ENCODE data around the gene ROS1.
A peak's percentile ranks its signal among the peaks of the same experiment; 100 is the strongest.

ROS1 gene

GRCh38 chr6:117359581-117359980, 66.2 kb downstream of the ROS1 start (continued):
- no peak for TF ChIP-seq PATZ1 (CRISPR knock-in tag; IDR thresholded peaks at IDR 0.05; ENCODE audit: borderline replicate concordance)

GRCh38 chr6:117354671-117355070, 71.1 kb downstream of the ROS1 start:
- no peak for ATAC-seq
- TF ChIP-seq ISL1 (CRISPR knock-in tag; IDR thresholded peaks at IDR 0.05) (no peak), SNAI2 (CRISPR knock-in tag; IDR thresholded peaks at IDR 0.05) (no peak), BACH2 (CRISPR knock-in tag; IDR thresholded peaks at IDR 0.05; ENCODE audit: borderline replicate concordance) (no peak), ZFP30 (CRISPR knock-in tag; IDR thresholded peaks at IDR 0.05) (no peak), RARB (CRISPR knock-in tag; IDR thresholded peaks at IDR 0.05) (no peak), ZNF8 (CRISPR knock-in tag; IDR thresholded peaks at IDR 0.05) (no peak), CSDC2 (CRISPR knock-in tag; IDR thresholded peaks at IDR 0.05) (no peak), PATZ1 (CRISPR knock-in tag; IDR thresholded peaks at IDR 0.05; ENCODE audit: borderline replicate concordance) (no peak), TOX (CRISPR knock-in tag; IDR thresholded peaks at IDR 0.05; ENCODE audit: borderline replicate concordance) (no peak), OSR1 (CRISPR knock-in tag; IDR thresholded peaks at IDR 0.05) (no peak), GLIS3 (CRISPR knock-in tag; IDR thresholded peaks at IDR 0.05) (no peak), ZFP3 (CRISPR knock-in tag; IDR thresholded peaks at IDR 0.05) (no peak), ZNF70 (CRISPR knock-in tag; IDR thresholded peaks at IDR 0.05) (no peak), ESRRG (CRISPR knock-in tag; IDR thresholded peaks at IDR 0.05) (no peak)
- TF ChIP-seq, protein P1, sequence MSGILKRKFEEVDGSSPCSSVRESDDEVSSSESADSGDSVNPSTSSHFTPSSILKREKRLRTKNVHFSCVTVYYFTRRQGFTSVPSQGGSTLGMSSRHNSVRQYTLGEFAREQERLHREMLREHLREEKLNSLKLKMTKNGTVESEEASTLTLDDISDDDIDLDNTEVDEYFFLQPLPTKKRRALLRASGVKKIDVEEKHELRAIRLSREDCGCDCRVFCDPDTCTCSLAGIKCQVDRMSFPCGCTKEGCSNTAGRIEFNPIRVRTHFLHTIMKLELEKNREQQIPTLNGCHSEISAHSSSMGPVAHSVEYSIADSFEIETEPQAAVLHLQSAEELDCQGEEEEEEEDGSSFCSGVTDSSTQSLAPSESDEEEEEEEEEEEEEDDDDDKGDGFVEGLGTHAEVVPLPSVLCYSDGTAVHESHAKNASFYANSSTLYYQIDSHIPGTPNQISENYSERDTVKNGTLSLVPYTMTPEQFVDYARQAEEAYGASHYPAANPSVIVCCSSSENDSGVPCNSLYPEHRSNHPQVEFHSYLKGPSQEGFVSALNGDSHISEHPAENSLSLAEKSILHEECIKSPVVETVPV (CRISPR knock-in tag; IDR thresholded peaks at IDR 0.05): no peak
- TF ChIP-seq, protein P2, sequence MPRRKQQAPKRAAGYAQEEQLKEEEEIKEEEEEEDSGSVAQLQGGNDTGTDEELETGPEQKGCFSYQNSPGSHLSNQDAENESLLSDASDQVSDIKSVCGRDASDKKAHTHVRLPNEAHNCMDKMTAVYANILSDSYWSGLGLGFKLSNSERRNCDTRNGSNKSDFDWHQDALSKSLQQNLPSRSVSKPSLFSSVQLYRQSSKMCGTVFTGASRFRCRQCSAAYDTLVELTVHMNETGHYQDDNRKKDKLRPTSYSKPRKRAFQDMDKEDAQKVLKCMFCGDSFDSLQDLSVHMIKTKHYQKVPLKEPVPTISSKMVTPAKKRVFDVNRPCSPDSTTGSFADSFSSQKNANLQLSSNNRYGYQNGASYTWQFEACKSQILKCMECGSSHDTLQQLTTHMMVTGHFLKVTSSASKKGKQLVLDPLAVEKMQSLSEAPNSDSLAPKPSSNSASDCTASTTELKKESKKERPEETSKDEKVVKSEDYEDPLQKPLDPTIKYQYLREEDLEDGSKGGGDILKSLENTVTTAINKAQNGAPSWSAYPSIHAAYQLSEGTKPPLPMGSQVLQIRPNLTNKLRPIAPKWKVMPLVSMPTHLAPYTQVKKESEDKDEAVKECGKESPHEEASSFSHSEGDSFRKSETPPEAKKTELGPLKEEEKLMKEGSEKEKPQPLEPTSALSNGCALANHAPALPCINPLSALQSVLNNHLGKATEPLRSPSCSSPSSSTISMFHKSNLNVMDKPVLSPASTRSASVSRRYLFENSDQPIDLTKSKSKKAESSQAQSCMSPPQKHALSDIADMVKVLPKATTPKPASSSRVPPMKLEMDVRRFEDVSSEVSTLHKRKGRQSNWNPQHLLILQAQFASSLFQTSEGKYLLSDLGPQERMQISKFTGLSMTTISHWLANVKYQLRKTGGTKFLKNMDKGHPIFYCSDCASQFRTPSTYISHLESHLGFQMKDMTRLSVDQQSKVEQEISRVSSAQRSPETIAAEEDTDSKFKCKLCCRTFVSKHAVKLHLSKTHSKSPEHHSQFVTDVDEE (CRISPR knock-in tag; IDR thresholded peaks at IDR 0.05): no peak

DNA sequence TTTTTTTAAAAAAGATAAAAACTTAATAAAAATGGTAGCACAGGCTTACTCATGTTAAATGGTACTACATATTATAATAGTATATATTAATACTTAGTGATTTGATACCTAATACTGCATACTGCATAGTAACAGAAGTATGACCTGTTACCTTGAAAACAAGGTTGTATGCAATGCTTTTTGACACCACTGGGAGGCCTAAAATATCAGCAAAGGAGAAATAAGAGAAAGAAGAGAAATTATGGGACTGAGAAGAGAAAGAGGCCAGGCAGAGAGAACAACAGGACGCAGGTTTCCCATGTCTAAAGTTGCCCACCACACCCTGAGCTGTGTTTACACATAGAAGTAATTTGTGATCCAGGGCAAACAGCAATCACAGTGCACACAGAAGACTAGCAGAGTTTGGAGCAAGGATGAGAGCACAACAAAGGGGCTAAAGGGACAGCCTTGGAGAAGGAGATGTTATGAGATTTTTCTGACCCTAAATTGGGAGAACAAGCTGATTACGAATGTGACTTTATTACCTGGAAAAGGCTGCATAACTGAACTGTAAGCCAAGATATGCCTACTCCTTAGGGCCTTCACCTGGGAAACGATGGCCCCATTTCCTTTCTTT, 73.2 kb downstream of the ROS1 start:
- ATAC-seq: peak; percentile 79
- TF ChIP-seq, protein P3, sequence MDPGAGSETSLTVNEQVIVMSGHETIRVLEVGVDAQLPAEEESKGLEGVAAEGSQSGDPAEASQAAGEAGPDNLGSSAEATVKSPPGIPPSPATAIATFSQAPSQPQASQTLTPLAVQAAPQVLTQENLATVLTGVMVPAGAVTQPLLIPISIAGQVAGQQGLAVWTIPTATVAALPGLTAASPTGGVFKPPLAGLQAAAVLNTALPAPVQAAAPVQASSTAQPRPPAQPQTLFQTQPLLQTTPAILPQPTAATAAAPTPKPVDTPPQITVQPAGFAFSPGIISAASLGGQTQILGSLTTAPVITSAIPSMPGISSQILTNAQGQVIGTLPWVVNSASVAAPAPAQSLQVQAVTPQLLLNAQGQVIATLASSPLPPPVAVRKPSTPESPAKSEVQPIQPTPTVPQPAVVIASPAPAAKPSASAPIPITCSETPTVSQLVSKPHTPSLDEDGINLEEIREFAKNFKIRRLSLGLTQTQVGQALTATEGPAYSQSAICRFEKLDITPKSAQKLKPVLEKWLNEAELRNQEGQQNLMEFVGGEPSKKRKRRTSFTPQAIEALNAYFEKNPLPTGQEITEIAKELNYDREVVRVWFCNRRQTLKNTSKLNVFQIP (CRISPR knock-in tag; IDR thresholded peaks at IDR 0.05; ENCODE audit: borderline replicate concordance, low read depth): no peak
- TF ChIP-seq ZC3H10 (CRISPR knock-in tag; IDR thresholded peaks at IDR 0.05) (no peak), ZNF8 (CRISPR knock-in tag; IDR thresholded peaks at IDR 0.05) (no peak), ARNTL (CRISPR knock-in tag; IDR thresholded peaks at IDR 0.05; ENCODE audit: borderline replicate concordance, low read depth) (no peak), CSDC2 (CRISPR knock-in tag; IDR thresholded peaks at IDR 0.05) (no peak)

GRCh38 chr6:117351521-117351920, 74.2 kb downstream of the ROS1 start:
- no peak for ATAC-seq
- TF ChIP-seq ESRRG (CRISPR knock-in tag; IDR thresholded peaks at IDR 0.05) (no peak), ZFP30 (CRISPR knock-in tag; IDR thresholded peaks at IDR 0.05) (no peak), TOX (CRISPR knock-in tag; IDR thresholded peaks at IDR 0.05; ENCODE audit: borderline replicate concordance) (no peak), TCF4 (CRISPR knock-in tag; IDR thresholded peaks at IDR 0.05; ENCODE audit: borderline replicate concordance) (no peak), ZNF565 (CRISPR knock-in tag; conservative IDR thresholded peaks at IDR 0.05; ENCODE audit: low read depth) (no peak), ARNTL (CRISPR knock-in tag; IDR thresholded peaks at IDR 0.05; ENCODE audit: borderline replicate concordance, low read depth) (no peak)
- TF ChIP-seq, protein P3 (CRISPR knock-in tag; IDR thresholded peaks at IDR 0.05; ENCODE audit: borderline replicate concordance, low read depth): no peak
- TF ChIP-seq, protein P2 (CRISPR knock-in tag; IDR thresholded peaks at IDR 0.05): no peak
